OCI-M1 (cell line): ENCODE results near the gene NUP210L.
"Not testable (repeated sequence)": the region's sequence is repeated elsewhere in the genome, so short reads cannot be mapped to it uniquely, and the experiment has no call there.

ENCODE experiments used
- DNase-seq: peaks from one replicate; lab custom pipeline; 2025; lab: John Stamatoyannopoulos, UW

NUP210L gene

DNA sequence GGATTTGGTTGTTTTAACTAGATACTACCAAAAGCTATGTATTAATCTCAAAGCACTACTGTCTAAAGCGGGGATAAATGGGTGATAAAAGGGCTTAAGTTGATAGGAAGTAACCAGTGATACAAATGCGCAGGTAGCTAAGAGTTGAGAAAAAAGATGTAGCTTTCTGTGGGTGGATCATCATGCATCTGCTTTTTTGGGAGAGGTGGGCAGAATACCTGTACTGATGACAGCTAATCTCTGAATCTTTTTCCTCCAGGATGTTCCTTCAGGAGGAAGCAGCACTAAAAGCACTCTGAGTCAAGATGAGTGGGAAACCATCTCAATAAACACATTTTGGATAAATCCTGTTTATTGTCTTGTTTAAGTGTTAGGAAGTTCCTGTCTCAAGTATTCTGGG, 163.1 kb downstream of the NUP210L start:
- DNase-seq: no peak

DNA sequence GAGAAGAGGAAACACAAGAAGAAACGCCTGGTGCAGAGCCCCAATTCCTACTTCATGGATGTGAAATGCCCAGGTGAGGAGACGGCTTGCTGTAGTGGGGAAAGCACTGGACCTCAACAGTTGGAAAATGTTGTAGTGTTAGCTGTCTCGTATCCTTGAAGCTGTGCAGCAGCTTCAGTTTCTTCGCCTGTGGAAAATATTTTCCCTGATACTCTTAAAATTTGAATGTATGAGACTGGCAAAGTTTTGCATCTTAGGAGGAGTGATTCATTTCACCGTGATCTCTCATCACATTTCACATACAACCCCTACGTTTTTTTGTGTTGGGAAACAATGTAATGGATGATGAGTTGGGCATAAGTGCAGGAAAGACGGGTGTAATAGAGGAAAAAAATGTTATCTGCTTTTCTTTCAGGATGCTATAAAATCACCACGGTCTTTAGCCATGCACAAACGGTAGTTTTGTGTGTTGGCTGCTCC, 163.7 kb downstream of the NUP210L start:
- DNase-seq: no peak

DNA sequence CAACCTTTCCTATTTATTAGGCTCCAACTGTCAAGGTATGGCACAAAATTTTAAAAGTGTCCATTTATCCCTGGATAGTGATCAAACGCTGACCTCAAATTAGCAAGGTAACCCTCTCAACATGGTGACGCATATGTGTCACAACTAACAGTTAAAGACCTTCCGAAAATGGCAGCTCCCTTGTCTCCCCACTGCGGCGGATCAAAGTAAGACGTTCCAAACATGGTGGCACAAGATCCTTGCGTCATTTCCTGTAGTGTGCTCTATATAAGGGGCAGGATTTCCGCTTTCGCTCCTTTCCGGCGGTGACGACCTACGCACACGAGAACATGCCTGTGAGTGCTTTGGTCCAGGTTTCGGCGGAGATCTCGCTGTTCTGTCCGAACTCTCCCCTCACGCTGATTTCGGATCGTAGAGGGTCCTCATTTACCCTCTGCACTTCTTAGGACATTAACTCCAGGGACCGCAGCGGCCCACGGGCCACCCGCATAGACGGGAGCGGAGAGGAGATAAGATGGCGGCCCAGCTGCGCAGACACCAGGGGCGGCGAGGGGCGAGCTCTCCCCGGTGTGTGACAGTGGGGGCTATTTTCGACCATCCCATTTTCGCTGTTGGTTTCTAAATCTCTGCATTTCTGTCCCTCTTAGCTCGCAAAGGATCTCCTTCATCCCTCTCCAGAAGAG, 164.3 kb downstream of the NUP210L start, which contains the start of gene RPS27:
Gene RPS27, plus strand, starts transcription at position 295 of the 683 bp plus-strand sequence. Its CDS starts 35 bp downstream, at position 330.
- DNase-seq: peak; percentile 99

DNA sequence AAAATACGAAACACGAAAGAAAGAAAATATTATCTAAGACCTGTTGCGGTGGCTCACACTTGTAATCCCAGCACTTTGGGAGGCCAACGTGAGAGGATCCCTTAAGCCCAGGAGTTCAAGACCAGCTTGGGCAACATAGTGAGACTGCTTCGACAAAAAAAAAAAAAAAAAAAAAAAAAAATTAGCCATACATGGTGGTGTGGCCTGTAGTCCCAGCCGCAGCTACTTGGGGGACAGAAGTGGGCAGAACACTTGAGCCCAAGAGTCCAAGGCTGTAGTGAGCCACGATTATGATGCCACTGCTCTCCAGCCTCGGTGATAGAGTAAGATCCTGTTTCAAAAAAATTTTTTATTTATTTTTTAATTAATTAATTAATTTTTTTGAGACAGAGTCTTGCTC, 167.3 kb downstream of the NUP210L start:
- no peak for DNase-seq

DNA sequence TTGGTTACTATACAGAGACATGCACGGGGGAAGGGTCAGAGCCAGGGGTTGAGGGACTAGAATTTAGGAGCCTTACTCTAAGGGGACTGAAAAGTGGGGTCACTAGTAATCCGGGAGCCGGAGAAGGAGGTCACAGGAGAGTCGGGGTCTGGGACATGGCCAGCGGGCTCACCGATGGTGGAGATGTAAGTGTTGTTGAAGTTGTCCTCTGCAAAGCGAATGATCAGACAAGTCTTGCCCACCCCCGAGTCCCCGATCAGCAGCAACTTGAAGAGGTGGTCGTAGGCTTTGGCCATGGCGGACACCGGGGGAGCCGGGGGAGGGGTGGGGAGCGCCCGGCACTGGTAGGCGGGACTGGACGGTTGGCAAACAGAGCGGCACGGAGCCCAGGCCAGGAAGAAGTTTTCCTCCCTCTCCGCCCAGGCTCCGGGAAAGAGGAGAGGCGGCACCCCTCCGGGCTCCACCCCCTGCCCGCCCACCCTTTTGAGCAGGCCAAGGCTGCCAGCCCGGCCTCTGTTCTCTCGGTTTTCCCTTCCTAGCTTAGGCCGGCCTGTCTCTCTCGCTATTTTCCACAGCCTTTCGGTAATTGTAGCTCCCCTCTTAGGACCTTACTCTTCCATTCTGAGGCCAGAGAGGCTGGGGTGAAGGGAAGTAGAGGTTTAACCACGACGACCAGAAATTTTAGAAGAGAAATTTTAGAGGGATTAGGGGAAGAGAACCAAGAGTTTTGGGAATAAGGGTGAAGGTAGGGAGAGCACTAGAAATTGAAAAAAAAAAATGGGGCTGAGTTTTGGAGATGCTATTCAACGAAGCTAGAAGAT, 168.7 kb downstream of the NUP210L start, which contains the start of gene RAB13:
Gene RAB13, minus strand, starts transcription at position 399 of the 821 bp plus-strand sequence. Its CDS starts 103 bp downstream, at position 296.
- peak; percentile 82 for DNase-seq

DNA sequence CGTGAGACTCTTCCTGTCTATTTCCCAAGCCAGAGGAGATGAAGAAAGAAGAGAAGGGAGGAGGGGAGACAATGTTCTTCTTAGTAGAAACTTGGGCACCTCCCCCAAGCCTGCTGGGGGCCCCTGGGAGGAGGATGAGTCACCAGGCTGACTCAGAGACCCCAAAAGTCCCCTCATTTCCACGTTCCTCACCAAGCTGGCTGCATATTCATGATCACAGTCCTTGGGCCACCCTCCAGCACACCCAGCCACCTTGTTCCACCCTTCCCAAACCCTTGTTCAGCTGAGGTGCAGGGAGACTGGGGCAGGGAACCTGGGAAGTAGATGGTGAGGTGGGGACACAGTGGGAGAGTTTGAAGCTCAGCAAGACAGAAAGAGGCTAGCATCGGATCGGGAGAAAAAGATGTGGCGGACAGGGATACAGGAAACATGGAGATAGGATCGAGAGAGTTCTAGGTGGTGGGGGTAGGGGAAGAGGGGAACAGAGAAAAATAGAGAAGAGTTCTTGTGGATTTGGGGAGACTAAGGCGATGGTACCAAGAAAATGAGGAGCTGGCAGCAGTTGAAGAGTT, 169.4 kb downstream of the NUP210L start:
- peak; percentile 55 for DNase-seq

DNA sequence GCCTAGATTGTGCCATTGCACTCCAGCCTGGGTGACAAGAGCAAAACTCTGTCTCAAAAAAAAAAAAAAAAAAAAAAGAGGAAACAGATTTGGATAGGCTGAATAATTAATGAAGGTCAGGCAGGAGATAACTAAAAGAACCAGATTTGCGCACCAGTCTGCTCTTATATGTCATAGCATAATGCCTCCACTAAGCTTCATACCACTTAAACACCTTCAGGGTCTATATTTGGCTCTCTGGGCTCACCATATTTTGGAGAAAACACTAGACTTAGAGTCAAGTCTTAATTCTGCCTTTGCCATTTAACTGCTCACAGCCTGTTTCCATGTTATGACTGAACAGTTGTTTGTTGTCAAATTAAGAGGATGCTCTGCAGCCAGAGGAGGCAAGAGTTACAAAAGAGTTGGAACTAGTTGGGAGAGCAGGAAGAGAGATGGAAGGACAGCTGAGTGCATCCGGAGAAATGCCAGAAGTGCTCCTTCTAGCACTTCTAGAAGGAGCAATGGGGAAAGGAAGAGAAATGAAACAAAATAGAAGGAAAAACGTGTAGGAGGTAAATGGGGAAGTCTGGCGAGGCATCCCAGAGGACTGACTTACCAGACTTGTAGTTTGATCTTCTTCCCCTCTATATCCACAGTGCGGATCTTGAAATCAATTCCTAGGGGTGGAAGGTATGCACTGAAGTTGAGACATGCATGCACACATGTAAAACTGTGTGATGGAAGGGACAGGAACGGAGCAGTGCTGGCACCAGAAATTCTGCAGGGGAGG, 170.6 kb downstream of the NUP210L start:
- no peak for DNase-seq

DNA sequence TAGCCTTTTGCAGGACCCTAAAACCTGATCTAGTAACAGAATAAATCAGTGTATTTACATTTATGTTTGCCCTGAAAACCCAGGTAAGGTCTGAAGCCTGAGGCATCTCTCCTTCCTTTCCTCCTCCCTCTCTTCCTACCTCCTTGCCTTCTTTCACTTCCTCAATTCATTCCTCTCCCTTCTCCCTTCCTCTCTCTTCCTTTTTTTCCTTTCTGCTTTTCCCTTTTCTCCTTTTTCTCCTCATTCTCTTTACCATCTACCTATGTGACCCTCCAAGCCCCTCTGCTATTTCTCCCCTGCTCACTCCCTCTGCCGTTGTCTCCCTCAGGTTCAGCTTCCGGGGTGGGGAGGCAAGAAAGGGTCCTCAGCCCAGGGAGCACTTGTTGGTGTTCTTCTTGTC, 173.1 kb downstream of the NUP210L start:
- DNase-seq: not testable (repeated sequence)

DNA sequence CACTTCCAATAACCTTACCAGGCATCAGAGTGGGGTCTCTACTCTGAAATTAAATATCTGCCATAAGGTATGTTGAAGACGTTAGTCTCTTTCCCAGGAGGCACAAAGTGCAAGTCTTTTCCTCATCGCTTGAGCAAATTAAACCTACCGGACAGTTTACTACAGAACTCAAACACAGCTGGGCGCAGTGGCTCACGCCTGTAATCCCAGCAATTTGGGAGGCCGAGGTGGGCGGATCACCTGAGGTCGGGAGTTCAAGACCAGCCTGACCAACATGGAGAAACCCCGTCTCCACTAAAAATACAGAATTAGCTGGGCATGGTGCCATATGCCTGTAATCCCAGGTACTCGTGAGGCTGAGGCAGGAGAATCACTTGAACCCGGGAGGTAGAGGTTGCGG, 175.8 kb downstream of the NUP210L start:
- DNase-seq: not testable (repeated sequence)

DNA sequence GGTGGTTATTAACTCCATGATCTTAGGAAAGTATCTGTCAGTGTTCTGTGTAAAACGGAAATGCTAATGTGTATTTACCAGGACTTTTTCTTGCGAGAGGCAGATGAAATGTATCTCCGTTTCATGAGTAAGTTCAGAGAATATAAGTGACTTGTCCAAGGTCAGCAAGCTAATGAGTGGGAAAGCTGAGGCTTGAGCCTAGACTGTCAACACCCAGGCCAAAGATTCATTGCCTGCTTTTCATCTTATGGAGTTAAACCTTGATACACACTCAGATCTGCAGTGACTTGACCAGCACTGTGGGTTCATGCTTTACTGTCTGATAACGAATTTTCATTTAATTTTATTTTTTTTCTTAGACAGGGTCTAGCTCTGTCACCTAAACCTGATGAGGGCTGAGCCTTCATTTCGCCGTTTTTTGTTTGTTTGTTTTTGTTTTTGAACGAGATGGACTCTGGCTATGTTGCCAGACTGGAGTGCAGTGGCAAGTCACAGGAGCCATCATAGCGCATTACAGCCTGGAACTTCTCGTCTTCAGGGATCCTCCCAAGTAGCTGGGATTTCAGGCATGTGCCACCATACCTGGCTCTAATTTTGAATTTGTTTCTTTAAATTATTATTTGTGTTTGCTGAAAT, 176.5 kb downstream of the NUP210L start:
- peak; percentile 75 for DNase-seq

DNA sequence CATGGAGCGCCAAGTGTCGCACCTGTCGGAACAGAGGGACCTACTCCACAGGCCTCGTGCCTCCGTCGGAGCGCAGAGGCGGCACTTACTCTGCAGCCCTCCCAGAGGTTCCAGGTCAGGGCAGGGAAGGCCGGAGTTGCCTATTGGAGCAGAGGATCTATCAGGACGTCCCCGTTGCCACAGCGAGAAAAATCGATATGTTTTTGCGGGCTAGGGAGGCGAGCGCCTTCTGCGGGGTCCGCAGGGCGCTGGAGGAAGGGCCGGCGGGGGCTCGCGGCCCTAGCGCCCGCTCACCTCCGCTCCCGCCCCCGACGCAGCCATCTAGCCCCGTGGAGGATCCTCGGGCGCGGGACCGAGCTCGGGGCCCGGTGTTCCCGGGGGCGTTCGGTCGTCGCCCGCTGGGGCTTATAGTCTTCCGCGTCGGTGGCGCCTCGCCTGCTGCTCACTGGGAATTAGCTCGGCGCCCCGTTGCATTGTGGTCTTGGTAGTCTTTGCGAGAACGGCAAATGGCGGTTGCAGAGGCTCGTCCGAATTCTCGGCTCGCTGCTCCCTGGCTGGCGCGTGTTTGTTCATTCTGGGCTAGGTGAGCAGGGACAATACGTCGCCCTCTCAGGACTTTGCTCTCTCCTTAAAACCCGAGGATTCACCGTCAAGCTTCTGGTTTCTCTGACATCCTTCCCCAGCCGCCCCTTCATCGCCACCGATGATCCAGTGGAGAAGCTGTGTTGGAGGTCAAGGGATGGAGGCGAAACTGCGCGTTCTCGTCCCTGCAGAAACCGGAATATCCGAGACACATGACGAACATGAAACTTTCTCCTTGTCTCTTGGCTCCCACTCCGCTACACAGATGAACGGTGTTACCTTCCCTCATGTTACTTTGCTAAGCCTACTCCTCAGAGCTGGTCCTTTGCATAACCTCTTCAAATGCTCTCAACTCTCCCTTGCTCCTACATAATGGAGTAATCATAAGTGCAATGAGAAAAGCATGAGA, 177.3 kb downstream of the NUP210L start, which contains the start of gene JTB:
Gene JTB, minus strand, starts transcription at position 425 of the 991 bp plus-strand sequence. Its CDS starts 422 bp downstream, at position 3.
- DNase-seq: peak; percentile 90

DNA sequence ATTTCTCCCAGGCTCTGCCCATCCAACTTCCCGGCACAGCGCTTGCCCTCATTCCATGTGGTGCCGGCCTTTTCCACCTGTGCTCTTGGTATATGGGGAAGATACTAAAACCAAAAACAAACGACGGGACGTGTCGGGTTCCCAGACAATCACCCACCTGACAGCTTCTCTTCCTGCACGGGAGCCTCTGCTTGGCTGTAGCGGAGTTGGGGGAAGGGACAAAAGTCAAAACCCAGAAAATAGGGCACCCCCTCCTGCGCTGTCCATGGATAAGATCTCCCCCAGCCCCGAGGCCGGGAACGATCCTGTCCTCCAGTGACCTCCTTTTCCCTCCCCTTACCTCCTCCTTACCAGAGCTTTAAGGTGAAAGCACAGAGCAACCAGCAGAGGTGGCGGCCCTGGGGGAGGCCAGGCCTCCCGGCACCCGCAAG, 178.0 kb downstream of the NUP210L start:
- peak; percentile 79 for DNase-seq

DNA sequence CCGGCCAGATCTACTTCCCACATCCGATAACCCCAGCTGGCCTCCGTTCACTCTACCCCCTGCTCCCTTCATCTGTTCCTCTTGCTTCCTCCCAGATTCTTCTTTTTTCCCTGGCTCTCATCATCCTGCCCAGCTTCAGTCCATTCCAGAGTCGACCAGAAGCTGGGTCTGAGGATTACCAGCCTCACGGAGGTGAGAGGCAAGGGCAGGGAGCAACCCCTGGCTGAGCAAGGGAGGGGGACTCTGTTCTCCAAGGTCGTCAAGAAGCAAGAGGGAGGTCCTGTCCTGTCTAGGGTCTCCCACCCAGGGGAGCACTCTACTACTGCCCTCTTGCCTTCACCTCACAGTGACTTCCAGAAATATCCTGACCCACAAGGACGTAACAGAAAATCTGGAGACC, 181.3 kb downstream of the NUP210L start:
- DNase-seq: no peak

DNA sequence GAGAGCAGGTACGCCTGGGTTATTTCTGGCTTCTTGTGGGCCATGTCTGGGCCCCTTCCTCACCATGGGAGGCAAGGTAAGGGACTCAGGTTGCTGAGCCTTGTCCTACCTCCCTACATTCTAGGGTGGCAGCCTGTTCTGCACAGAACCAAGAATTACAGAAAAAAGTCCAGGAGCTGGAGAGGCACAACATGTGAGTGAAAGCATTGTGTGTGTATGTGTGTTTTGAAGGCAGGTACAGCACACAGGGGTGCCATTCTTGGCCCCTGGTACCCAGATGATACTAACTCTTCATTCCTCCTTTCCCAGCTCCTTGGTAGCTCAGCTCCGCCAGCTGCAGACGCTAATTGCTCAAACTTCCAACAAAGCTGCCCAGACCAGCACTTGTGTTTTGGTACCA, 181.8 kb downstream of the NUP210L start:
- DNase-seq: no peak

DNA sequence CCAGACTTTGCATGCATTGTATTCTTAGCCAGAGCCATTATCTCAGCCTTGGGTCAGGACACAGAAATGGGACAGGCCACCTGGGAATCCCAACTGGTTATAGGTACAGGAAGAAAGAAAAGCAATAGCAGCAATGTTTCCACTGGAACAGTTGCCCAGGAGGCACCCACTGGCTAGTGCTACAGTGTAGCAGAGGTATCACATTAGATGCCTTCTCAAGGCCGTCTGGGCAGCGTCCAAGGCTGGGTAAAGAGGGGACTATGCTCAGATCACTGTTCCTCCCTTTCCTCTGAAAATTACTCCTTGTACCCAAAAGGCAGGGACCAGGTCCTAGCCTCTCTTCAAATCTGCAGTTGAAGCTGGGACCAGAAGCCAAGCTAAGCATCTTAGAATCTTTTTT, 184.5 kb downstream of the NUP210L start:
- no peak for DNase-seq

DNA sequence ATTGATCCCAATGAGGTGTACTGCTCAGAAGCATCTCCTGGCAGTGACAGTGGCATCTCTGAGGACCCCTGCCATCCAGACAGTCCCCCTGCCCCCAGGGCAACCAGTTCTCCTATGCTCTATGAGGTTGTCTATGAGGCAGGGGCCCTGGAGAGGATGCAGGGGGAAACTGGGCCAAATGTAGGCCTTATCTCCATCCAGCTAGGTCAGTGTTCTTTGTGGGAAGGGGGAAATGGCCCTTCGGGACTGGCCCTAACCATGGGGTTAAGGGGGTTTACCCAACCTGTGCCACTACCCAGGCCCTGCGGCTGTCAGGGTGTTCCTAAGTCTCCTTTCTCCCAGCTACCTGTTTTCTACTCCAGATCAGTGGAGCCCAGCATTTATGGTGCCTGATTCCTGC, 185.9 kb downstream of the NUP210L start:
- DNase-seq: no peak

DNA sequence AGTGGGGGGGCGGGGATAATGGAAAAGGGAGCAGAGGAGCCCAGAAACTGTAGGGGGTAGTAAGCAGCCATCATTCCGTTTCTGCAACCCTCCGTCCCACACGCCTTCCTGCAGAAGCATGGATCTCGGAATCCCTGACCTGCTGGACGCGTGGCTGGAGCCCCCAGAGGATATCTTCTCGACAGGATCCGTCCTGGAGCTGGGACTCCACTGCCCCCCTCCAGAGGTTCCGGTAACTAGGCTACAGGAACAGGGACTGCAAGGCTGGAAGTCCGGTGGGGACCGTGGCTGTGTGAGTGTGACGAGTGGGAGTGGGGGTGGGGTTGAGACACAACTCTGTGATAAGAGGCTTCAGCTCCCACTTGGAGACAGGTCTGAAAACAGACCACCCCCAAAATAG, 186.5 kb downstream of the NUP210L start:
- peak; percentile 35 for DNase-seq

DNA sequence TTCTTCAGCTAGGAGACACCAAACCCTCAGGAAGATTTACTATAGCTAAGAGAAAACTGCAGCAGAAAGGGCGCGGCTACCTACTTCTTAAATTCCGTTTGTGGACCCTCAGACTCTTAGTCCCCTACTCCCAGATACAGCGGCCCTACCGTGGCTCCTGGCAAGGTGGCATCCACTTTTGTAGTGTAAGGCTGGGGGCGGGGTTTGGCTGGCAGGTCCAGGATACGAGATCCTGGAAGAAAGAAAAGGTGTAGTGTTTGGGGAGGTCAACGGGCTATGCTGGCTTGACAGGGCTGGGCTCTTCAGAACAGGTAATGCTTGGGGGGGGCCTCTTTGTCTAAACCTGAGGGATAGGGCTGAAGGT, 186.9 kb downstream of the NUP210L start:
- no peak for DNase-seq

DNA sequence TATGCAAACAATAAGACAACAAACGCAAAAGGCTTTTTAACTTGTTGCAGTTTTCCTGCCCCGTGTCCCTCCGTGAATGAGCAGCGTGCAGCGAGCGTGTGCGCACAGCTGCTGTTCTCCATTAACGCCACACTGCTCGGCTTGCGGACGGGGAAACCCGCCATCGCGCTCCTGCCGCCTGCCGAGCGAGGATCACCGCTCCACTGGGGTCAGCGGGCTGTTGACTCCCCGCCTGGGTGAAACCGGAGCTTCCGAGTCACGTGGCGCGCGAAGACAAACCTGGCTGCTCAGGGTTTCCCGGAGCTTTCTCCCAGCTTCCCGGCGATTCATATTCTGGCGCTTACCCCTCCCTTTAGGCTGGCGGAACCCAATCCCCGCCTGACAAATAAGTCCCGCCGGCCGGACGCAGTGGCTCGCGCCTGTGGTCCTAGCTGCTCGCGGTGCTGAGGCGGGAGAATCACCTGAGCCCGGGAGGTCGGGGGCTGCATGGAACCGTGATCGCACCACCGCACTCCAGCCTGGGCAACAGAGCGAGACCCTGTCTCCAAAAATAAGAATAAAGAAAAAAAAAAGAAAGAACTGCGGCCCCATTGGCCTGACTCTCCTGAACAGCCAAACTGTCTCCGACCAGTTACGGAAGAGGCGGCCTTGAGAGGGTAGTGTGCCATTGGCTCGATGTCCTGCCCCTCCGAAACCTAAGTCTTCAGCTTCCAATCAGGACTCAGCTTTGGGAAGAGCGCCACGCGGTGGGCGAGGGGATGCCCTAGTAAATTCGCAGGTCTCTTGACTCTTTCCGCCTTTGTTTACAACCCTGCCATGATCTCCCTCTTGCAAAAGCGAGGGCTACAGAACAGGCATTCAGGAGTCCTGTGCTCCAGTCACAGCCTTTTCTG, 187.5 kb downstream of the NUP210L start, which contains the start of gene CREB3L4:
Gene CREB3L4, plus strand, starts transcription at position 796 of the 893 bp plus-strand sequence. CDS start 624 bp downstream, outside the sequence.
- DNase-seq: peak; percentile 99
